Measurements from ENCODE around the gene ZNF629.

ZNF629 gene

GRCh38 chr16:30736995-30737793, 49.8 kb downstream of the ZNF629 start:
- no peak overlapping the region for H3K4me3 ChIP-seq (ENCODE audit: low read depth, low read length)
- TF ChIP-seq CTCF (IDR thresholded peaks at IDR 0.05; ENCODE audit: low read depth, low read length, missing control alignments): no peak
- in situ Hi-C loops (cut with HindIII; ENCODE audit: low sequenced_read_pairs): no loop called here
- no peak for DNase-seq (ENCODE audit: low read depth)

- no peak for DNase-seq (ENCODE audit: low read depth)
- no peak overlapping the region for H3K4me3 ChIP-seq (ENCODE audit: low read depth, low read length)
- TF ChIP-seq CTCF (IDR thresholded peaks at IDR 0.05; ENCODE audit: low read depth, low read length, missing control alignments): no peak
- in situ Hi-C loops (cut with HindIII; ENCODE audit: low sequenced_read_pairs): no loop called here
These were observed 55.6 kb downstream of the ZNF629 start for GRCh38 chr16:30731411-30731810.

- H3K4me3 ChIP-seq (ENCODE audit: low read depth, low read length): no peak overlapping the region
- DNase-seq (ENCODE audit: low read depth): no peak
- TF ChIP-seq CTCF (IDR thresholded peaks at IDR 0.05; ENCODE audit: low read depth, low read length, missing control alignments): no peak
- in situ Hi-C loops (cut with HindIII; ENCODE audit: low sequenced_read_pairs): no loop called here
These were observed 57.9 kb downstream of the ZNF629 start for GRCh38 chr16:30728899-30729672.
